ENCODE data around the gene FAM131B.
"Not testable (repeated sequence)": the region's sequence is repeated elsewhere in the genome, so short reads cannot be mapped to it uniquely, and the experiment has no call there.

FAM131B gene

DNA sequence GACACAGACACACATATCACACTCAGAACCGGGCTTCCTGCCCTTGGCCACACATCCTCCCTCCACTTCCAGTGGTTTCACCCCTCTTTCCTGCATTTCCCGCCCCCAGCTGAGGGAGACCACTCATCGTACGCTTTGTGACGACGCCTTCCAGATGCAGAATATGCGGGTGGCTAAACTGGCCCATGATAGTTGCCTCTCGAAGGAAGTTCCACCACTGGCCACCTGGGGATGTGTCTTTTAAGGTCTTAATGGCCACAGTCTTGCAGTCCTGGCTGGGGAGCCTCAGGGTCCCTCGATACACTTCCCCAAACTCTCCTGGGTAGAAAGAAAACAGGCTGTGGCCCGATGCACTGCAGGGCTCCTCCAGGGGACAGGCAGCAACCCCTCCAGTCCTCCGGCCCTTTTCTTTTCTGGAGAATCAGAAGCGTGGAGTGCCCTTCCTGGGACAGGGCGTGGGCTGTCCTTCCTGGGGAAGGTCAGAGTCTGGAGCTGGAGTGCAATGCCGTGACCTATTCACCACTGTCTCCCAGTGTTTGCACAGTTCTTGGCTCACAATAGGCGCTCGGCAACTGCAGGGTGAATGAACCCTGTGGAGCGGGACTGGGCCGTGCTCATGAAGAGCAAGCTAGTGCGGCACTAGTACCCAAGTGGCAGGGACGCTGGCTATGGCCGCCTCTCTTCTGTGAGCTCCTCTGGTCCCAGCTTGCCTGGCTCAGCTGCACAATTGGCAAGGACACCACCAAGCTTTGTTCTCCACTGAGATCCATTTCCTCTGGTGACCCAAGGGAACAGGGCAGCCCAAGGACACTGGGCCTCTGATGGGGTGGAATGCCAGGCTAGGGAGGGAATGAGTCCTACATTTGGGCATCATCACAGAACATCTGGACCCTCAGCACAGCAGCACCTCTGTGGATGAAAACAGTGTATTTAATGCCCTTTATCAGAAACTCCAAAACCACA lies 33.0 kb upstream of the FAM131B start:
- DNase-seq (ENCODE audit: low spot score), result no peak

- DNase-seq (ENCODE audit: low spot score), result no peak
Observed at GRCh38 chr7:143394777-143395176, 32.3 kb upstream of the FAM131B start.

GRCh38 chr7:143394068-143394467 lies 31.6 kb upstream of the FAM131B start:
- DNase-seq (ENCODE audit: low spot score), result no peak

DNA sequence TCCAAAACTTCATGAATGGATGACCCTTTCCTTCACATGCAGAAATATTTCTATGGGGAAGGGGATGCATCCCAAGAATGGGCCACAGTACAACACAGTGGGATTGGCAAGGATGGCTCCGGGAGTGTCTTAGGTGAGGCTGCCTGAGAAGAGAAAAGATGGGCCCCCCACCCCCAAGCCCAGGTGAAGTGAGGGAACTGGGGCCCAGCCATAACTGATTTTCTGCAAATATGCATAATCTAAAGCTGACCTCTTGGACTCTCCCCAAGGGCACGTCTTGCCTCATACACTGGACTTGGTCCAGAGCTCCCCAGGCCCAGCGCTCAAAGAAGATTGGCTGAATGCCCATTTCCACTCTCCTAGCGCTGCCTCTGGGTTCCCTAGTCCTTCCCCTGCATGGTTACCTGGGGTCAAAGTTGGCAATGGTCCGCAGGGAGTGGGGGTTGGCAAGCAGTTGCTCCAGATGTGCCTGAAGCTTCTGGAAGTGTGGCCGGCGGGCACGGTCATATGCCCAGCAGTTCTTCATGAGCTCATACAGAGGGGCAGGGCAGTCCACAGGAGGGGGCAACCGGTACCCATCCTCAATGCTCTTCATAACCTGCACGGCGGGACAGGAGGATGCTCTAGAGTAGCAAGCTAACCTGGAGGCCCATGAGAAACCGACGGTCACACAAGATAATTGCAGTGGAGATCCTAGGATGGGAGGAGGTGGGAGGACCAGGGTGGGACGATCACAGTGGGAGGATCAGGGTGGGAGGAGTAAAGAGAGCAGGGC lies 30.9 kb upstream of the FAM131B start:
- no peak for DNase-seq (ENCODE audit: low spot score)

DNA sequence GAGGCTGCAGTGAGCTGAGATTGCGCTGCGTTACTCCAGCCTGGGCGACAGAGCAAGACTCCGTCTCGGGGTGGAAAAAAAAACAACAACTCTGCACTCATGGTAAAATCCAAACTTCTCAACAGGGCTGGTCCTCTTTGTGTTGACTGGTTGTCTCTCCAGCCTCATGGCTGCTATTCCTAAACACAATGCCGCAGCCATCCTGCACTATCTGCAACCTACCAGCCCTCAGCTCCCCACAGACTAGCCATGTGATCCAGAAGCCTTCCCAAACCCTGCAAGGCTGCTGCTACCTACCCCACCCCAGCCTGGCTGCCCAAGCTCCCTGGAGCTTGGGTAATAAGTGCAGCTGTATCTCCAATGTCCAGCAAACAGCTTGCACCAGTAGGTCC lies 30.4 kb upstream of the FAM131B start:
- no peak for DNase-seq (ENCODE audit: low spot score)

DNA sequence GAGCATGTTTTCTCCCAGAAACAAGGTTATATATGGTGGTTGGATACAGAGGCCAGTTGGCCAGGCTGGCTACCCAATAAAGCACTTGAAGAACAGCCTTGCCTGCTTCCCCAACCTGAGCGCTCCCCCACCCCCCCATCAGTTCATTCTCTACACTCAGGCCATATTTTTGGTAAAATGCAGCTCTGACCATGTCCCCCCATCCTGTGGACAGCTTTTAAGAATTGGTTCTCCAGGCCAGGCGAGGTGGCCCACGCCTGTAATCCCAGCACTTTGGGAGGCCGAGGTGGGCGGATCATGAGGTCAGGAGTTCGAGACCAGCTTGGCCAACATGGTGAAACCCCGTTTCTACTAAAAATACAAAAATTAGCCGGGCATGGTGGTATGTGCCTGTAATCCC lies 29.9 kb upstream of the FAM131B start:
- not testable (repeated sequence) for DNase-seq (ENCODE audit: low spot score)

DNA sequence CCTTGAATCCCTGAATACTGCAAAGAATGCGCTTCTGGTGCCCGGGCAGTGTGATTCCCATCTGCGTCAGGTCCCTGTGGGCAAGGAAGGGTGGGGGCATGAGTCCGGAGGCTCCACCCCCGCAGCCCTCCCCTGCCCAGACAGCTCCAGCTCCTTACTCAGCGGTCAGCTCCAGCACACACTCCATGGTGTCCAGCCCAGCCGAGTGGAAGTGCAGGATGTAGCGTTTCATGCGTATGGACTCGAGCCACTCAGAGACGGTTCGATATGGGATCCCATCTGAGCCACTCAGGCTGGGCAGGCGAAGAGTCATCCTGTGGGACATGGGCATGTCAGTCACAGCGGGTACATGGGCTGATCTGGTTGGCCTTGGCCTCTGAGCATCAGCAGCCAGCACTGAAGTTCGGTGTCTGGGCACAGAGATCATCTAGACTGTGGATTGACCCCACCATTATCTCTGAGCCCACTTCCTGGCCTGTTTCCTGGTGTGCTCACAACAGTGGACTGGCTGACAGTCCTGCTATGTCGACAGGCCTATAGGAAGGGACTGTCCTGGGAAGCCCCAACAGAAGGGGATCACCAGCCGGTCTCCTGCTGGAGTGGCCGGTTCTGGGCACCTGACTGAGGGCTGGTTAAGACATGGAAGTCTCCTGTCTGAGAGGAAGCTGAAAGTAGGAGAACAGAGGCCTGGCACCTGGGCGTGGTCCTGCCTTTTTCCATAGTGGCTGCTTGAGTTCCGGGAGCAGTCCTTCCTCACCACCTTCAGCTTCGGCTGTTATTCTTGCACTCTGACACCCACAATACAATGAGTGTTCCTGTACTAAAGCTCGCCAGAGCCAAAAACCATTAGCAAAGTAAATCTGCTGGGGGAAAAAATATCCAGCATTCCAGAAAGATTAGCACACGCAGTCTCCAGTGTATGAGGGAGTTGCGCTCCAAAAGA lies 29.2 kb upstream of the FAM131B start:
- no peak for DNase-seq (ENCODE audit: low spot score)

- no peak for DNase-seq (ENCODE audit: low spot score)
Observed at GRCh38 chr7:143390773-143391317, 28.3 kb upstream of the FAM131B start.

- no peak for DNase-seq (ENCODE audit: low spot score)
Observed at GRCh38 chr7:143390104-143390772, 27.7 kb upstream of the FAM131B start.

DNA sequence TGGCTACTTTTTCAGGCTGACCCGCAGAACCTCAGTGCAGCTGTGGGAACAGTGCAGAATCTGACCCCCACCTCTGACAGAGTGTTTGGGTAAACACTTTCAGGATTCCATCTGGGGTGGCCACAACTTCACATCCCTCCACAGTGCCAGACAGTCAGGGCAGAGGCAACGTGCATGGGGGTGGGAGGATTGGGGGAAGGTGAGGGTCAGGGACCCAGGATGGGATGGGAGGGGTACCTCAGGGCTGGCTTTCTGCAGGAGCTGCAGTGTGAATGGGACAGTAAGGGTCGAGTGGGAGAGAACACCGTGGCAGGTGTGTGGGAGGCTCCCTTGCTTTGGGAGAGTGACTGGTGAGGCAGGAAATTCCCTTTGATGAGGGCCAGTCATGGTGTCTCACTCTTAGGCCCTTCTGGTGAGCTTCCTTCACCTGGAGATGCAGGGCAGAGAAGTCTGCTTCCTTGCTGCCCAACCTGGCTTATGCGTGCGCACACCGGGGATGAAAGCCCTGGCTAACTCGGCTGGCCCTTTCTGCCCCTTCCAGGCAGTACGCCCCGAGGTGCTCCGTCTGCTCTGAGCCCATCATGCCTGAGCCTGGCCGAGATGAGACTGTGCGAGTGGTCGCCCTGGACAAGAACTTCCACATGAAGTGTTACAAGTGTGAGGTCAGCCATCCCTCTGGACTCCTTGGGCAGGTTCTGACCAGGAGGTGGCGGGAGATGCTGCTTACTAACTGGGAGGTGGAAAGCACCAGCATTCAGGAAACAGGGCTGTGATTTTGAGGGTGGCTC lies 27.0 kb upstream of the FAM131B start:
- no peak for DNase-seq (ENCODE audit: low spot score)

DNA sequence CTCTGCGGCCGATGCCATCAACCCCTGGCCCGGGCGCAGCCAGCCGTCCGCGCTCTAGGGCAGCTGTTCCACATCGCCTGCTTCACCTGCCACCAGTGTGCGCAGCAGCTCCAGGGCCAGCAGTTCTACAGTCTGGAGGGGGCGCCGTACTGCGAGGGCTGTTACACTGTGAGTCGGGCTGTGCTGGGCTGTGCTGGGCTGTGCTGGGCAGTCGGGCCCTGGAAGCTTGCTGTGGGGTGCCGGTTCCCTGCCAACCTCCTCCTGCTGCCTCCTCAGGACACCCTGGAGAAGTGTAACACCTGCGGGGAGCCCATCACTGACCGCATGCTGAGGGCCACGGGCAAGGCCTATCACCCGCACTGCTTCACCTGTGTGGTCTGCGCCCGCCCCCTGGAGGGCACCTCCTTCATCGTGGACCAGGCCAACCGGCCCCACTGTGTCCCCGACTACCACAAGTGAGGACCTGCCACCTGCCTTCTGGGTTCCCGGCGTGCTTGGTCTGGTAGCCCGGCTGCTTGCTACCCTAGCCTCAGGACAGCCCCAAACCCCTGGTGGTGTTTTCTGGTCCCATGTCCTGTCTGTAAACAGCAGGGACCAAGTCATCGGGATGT lies 26.1 kb upstream of the FAM131B start:
- DNase-seq (ENCODE audit: low spot score), result no peak

DNA sequence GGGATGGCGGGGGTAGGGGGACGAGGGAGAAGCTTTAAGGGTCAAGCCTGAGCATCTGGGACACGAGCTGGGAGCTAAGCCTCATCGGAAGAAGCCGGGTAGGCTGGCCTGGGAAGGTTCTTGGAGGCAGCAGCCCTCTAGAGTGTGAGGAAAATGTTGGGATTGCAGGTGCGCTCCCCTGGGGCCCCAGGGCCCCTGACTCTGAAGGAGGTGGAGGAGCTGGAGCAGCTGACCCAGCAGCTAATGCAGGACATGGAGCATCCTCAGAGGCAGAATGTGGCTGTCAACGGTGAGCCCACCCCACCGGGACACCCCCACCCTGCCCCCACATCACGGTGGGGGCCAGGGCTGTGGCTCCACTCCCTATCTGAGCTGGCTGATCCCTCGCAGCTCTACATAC lies 25.5 kb upstream of the FAM131B start:
- no peak for DNase-seq (ENCODE audit: low spot score)

GRCh38 chr7:143387156-143387975 lies 24.9 kb upstream of the FAM131B start:
- no peak for DNase-seq (ENCODE audit: low spot score)

GRCh38 chr7:143385891-143386781 lies 23.6 kb upstream of the FAM131B start:
- DNase-seq (ENCODE audit: low spot score), result no peak

GRCh38 chr7:143384661-143385631 lies 22.4 kb upstream of the FAM131B start:
- no peak for DNase-seq (ENCODE audit: low spot score)

GRCh38 chr7:143384148-143384547 lies 21.6 kb upstream of the FAM131B start:
- DNase-seq (ENCODE audit: low spot score), result no peak

- DNase-seq (ENCODE audit: low spot score), result no peak
Observed at GRCh38 chr7:143383642-143383957, 21.1 kb upstream of the FAM131B start.
